Ramos (cell line): ENCODE results near the gene RTP5.
"Not testable (repeated sequence)": the region's sequence is repeated elsewhere in the genome, so short reads cannot be mapped to it uniquely, and the experiment has no call there.

Experiments used
- in situ Hi-C: fragments of 300-500 bp; cut with MboI; formaldehyde crosslinking; loops from one replicate; pipeline ENCODE4 v1.14.3; 2022; ENCODE audit warnings: low sequenced_read_pairs; ENCODE audit not compliant: unreplicated experiment

Gene RTP5

DNA sequence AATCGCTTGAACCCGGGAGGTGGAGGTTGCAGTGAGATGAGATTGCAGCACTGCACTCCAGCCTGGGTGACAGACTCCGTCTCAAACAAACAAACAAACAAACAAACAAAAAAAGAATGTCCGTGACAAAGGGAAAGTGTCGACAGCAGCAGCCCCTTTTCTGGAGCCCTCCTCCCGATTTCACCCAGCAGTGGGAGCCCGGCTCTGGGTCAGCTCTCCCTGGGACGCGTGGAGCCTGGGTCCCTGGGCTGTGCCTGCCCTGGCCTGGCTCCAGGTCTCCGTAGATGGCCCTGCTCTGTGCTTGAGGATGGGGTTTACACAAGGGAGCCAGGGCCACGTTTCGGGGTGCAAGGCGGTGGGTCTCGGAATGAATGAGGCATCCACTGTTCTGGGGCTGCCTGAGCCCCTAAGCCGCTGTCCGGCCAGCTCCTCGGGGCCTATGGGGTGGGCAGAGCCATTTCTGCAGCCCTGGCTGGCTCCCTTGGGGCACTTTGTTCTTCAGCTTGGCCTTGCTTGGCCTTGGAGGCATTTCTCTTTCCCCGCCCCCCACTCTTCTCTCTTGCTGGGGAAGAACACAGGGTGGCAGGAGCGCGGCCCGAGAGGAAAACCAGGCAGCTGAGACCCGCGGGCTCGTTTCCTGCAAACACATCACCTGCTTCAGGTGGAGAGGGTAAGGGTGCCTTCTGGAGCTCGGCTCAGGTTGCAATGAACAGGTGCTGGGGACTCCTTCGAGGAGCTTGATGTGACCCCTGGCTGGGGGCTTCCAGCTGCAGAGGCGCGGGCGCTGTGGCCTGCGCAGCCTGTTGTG is 29.1 kb downstream of the RTP5 start:
- in situ Hi-C loops: no loop called here

DNA sequence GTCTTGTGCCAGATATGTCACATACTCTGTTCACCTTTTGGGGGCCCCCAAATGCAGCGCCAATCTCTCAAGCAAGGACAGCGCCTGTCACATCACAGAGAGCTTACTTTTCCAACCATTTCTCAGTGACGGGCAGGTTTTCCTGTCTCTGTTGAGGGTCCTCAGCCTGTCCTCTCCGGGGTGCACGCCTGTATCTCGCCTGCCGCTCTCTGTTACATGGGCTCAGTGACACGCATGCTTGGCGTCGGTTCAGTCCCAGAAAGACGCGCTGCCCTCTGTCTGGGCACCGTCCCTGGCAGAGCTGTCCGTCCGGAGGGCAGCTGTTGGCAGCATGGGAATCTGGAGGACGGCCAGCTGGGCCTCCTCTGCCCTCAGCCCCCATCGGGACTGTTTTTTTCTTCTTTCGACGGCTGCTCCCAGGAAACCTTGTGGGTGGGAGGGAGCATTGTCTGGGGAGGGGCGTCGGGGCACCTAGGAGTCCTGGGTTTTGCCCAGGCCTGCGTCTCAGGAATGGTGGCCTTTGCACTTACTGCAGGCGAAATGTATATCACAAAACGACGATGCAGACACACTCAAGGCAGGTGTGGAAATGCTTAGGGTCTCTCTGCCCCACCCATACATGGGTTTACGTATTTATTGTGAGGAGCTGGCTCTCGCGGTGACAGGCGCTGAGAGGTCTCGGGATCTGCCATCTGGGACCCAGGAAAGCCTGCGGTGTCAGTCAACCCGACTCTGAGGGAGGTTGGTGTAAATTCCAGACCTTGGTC is 30.9 kb downstream of the RTP5 start:
- in situ Hi-C loops: no loop called here

DNA sequence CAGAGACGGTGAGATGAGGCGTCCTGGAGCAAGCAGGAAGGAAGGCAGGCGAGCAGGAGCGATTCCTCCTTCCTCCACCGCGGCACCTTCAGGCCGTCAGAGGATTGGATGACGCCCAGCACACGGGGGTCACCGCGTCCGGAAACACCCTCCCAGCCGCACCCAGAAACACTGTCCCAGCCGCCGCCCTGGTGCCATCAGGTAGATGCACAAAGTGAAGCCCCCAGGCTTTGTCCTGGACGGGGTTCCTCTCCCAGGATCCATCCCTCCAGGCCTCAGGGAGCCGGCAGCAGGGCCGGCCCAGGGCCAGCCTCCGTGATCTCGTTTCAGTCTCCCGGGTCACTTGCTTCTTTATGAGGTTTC is 31.5 kb downstream of the RTP5 start:
- in situ Hi-C loops: no loop called here

DNA sequence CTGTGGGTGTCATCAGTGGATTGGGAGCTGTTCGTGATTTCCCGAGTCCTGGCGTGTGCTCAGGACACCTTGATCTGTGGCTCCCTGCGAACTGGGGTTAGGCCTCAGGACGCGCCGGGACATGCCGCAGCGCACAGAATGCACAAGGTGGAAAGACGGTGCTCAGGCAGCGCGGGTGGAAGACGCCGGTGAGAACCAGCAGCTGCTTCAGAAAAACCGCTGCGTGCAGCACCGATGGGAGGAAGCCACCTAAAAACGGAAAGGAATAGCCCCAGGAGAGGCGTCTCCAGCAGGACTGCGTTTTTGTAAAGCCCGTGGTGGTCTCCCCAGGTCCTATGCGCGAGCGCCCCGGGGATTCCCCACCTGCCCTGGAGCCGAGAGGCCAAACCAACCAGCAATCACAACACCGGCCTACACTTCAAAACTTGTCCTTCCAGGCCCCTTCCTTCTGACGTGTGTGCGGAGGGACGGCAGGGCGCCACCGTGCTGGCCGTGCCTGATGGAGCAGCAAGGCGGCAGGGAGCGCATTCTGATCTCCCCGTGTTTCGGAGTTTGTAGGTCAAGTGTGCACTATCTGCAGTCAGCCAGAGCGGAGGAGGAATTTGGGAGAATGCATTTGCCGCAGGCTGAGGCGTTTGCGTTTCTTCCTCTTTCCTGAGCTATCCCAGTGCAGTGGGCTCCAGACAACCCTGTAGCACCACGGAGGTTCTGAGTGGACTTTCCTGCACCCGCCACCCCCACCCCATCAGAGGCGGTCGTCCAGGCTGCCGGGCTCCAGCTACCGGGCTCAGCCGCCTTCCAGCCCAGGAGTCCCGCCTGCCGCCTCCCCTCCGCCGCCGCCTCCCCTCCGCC is 32.2 kb downstream of the RTP5 start:
- in situ Hi-C loops: no loop called here

DNA sequence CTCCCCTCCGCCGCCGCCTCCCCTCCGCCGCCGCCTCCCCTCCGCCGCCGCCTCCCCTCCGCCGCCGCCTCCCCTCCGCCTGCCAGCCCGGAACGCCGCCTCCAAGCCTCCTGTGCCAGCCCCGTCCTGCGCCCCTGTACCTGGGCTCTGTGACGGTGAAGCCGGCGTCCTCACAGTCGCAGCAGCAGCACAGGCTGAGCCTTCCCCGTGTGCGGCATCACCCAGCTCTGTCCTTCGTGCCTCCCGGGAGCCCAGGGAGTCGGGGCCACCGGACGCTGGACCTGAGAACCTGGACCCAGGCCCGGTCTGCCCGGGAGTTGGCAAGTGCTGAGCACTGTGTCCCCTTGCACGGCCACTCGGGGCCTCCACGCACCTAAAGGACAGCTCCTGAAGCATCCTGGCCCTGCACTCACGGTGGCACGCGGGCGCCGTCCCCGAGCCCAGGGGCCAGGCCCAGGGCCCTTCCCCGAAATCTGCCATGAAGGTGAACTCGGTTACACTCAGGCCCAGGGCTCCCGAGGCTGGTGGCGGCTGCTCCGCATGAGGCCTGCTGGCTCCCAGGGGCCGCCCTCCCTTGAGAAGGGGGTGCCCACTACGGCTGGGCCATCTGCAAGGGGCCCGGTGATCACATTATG is 32.9 kb downstream of the RTP5 start:
- in situ Hi-C loops: no loop called here

DNA sequence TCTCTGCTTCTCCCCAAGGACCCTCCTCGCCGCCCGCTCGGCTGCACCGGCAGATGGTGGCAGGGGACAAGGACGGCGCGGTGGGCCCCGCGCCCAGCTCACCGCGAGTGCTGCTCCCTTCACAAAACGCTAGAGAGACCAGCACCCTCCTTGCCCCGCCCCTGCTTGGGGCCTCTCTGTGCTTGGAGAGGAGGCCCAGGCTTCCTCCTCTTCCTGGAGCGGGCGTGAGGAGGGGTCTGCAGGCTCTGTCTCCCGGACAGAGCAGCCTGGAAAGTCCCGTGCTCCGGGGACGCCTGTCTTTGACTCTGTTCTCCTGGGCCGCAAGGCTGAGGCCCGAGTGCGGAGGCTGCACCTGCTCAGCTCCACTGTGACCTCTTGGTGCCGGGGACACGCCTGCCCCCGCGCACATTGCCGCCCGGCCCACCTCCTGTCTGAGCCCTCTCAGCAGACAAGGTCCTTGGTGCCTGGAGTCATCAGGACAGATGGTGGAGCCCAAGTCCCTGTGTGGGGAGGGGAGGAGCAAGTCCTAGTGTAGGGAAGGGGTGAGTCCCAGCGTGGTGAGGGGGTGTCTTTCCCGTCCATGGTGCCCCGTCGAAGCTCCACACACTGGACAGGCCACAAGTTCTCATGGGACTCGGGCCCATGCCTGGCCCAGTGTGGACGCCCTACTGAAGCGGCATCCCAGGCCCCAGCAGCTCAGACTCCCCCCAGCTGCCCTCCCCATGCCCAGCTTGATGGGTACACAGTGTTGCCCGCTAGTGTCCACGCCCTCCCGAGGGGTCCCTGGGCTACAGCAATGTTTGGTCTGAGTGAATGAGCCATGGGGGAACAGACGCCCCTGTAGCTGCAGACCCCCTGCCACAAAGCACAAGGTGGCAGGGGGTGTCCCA is 33.8 kb downstream of the RTP5 start:
- in situ Hi-C loops: no loop called here

DNA sequence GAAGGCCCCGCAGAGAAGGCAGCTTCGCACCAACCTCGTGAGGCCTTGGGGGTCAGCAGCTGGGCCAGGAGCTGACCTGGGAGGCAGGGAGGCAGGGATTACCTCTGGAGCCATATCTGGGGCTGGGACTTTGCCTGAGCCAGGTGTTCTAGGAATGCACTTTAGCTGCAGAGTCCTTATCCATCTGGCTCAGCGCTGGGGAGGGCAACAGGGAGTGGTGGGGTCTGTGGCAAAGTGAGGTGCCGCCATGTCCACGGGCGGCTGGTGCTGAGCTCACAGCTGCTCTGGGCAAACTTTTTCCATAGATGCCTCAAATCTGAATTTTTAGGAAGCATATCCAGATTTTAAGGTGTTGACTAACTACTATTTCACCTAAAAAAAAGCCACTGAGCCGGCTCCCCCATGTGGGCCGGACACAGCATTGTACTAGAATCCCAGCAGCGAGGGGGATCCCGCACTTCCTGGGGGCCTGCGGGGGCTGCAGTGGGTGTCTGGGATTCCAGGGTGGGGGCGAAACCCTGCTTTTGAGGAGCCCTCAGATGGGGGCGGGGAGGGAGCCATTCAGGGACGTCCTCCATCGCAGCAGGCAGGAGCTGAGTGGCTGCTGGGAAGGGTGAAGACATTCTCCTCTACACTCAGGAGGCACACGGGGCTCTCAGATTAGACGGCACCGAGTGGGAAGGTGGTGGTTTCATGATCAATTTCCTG is 34.6 kb downstream of the RTP5 start:
- in situ Hi-C loops: no loop called here

DNA sequence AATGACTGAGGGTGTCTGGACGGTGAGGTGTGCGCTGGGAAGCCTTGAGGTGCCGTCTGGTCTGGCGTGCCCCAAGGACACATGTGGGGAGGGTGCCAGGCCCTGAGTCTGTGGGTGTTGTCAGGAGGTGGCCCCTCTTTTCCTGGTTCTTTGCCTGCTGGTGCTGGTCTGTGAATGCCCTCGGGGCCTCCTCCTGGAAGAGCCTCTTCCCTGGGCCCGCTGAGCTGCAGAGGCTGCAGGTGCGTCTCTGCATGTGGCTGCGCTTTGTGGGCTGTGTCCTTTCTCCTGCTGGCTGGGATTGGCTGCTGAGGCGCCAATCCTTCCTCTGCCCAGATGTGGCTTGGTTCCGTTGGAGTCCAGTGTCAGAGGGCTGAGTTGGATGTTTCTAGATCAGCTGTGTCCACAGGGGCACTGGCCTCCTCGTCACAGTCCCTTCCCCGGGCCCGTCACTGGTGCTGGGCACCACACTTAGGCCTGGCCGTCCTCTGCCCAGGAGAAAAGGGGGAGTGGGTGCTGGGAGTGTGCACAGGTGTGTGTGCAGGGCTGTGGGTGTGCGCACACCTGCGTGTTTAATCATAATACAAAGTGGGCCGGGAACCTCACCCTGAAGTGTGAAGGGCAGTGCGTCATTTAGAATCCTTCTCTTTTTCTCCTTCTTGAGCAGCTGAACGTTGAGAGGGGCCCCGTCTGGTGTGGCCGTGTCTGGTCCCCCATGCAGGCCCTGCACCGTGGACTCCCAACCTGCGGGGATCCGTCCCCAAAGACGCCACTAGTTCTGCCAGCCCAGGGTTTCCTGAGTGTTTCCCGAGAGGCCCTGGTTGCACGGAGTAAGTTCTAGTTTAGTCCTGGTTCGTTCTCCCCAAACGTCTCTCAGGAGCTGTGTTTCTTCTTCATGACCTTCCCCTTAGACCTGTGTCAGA is 35.5 kb downstream of the RTP5 start:
- in situ Hi-C loops: no loop called here

DNA sequence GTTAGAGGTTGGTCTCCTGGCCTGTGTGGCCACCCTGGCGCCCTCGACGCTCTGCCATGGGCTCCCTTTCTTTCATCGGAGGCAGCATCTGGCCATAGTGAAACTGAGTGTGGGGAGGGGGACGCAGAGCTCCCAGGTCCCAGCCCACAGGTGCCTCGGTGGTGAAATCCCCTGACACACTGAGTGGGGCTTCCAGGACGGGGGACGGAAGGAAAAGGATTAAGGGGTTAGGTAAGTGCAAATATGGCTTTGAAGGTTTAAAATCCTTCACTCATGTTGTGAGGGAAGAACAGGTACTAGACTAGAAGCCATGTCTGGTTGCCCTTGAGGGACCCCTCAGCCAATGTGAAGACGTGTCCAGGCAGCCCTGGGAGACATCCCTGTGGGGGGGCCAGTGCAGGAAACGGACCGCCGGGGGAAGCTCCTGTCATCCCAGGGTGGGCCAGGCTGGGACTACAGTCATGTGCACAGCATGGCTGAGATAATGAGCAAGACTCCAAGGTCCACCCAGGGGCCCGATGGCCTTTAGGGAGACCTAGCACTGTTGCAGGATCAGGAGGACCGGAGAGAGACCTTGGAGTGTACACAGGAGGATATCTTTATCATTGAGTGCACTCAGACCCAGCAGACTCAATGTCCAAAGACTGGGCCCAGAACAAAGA is 36.3 kb downstream of the RTP5 start:
- in situ Hi-C loops: no loop called here

DNA sequence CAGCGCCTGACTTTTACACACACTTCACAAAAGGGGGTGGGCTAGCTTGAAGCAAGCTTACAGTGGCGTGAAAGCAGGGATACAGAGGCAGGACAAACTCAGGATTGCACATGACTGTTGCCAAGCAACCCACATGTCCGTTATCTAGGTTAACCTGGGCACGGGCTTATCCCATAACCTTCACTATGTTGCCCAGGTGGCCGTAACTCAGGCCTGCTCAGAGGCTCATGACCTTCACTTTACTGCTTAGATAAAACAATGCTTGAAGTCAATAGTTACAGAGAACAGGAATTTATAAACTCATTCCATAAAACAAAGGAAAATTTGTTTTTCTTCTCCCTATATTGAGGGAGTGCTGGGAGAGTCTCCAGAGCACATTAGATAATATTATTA is 36.8 kb downstream of the RTP5 start:
- in situ Hi-C loops: not testable (repeated sequence)

DNA sequence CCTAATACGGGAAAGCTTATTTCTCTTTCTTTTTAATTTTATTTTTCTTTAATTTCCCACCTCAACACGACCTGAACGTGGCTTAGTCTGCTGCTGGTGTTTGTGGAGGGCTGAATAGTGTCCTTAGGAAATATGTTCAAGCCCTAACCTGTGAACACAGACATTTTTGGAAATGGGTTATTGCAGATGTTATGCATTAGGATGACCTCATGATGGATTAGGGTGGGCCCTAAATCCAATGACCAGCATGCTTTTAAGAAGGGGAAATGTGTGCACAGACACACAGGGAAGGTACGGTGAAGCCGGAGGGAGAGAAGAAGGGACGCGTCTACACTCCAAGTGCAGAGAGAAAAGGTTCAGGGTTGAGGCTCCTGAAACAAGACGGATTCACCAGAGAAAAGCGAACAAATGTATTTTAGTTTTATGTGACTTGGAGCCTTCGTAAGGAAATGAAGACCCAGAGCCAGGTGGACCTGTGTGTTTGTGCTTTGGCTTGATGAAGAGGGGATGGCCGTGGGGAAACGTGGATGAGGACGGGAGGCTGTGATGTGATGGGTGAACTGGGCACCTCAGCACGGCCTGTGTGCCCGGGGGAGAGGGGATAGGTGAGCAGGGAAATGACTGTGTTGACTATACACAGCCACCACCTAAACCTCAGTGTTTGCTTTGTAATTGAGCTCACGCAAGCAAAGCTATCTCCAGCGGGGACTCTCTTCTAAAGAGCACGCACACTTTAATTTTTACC is 37.5 kb downstream of the RTP5 start:
- in situ Hi-C loops: no loop called here

DNA sequence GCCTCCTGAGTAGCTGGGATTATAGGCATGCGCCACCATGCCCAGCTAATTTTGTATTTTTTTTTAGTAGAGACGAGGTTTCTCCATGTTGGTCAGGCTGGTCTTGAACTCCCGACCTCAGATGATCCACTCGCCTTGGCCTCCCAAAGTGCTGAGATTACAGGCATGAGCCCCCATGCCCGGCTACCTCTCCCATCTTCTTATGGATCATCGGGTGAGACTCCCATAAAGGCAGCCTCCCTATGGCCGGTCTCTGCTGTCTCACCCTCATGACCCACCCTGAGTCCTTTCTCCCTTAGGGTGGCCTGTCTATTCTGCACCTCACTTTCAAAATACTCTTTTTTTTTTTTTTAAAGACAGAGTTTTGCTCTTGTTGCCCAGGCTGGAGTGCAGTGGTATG is 38.3 kb downstream of the RTP5 start:
- in situ Hi-C loops: not testable (repeated sequence)

DNA sequence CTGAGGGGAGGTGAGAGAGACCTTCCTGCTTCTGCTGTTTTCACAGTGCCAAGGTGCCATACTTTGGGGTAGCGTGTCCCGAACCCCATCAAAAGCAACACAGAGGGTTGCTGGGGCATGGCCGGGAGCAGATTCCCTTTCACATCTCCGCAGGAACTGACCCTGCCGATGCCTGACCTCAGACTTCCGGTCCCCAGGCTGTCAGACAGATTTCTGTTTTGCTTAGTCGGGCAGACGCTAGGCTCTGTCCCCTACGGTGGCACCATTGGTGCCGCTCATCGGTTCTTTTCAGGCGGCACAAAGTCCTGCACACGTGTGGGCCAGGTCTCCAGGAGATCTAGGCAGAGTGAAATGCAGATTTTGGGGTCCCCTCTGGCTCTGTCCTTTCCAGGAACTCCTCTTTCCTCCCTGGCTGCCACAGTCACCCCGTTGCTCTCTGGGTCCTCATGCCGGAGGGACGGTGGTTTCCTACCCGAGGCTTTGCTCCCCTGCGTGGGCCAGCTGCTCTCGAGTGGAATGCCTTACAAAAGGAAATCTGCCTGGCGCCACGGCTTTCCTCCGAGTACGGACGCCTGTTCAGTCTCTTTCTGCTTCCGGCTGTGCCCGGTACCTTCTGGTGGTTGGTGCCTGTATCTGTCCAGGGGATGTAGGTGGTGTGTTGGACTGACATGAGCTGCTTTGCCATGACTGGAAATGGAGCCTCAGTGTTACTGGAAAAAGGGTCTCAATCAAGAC is 39.3 kb downstream of the RTP5 start:
- in situ Hi-C loops: no loop called here

DNA sequence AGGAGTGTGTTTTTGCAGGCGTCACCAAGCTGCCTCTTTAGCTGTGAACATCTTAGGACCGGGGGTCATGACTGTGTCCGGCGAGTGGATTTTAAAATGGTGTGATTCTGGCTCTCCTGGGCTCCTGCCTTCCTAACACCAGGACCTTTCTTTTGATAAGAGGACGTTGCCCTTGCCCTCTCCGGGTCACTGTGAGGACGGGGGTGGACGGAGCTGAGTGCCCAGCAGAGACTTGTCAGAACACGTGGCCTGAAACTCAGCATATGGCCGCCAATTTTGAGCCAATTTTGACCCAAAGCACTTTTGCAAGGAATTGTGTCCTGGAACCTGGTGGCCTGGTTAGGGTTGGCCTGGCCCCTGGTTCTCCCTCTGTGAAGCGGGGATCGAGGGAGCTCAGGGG is 40.2 kb downstream of the RTP5 start:
- in situ Hi-C loops: no loop called here

DNA sequence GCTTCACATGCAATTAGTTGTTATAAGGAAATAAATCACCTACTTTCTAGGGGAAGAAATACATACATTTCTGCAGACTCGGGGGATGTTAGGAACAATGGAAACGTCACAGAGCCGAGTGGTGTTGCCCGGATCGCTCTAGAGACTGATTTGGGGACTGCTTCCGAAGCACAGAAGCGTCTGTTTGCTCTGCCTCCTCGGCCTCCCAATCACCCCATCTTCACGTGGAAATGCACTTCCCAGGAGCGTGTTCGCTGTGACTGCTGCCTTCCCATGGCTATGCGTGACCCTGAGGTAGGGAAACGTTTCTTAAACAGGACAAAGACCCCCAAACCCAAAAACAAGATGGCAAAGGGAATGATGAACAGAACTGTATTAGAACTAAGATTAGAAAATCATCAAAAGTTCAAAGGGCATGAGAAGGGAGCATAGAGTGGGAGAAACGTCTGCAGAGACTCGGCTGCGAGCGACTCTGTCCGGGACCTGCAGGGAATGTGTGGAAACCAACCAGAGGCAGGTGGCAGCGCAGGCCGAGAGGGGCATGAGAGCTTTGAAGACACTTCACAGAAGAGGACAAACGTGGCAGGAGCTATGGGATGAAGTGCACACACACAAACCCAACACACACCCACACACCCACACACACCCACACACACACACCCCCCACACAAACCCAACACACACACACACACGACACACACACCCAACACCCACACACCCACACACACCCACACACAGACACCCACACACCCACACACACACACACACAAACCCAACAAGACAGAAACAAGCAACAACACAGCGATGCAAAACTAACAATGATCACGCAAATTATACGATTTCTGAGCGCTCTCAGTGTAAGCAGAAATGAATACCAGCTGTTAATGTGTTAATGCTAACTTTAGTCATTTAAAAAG is 41.3 kb downstream of the RTP5 start:
- in situ Hi-C loops: no loop called here
